ELF-1 (cell line): ENCODE data around the gene EXD3.

Experiments used
- DNase-seq: peaks from one replicate; pipeline ENCODE4 v3.0.0-alpha.2; 2016; ENCODE audit warnings: low read depth, low spot score

The EXD3 gene

GRCh38 chr9:137294681-137295237, 128.2 kb downstream of the EXD3 start:
- no peak for DNase-seq

GRCh38 chr9:137294091-137294680, 128.8 kb downstream of the EXD3 start:
- no peak for DNase-seq

GRCh38 chr9:137293482-137294090, 129.4 kb downstream of the EXD3 start:
- DNase-seq = no peak

GRCh38 chr9:137293094-137293481, 129.9 kb downstream of the EXD3 start:
- no peak for DNase-seq

GRCh38 chr9:137286975-137287383, 136.0 kb downstream of the EXD3 start:
- peak; percentile 83 for DNase-seq

- peak; percentile 52 for DNase-seq
Measured at GRCh38 chr9:137281345-137282116, 141.4 kb downstream of the EXD3 start.

- peak; percentile 37 for DNase-seq
Measured at GRCh38 chr9:137280474-137281344, 142.3 kb downstream of the EXD3 start.

- DNase-seq = no peak
Measured at GRCh38 chr9:137279741-137280473, 143.1 kb downstream of the EXD3 start.

- DNase-seq = peak; percentile 30
Measured at GRCh38 chr9:137278721-137279711, 143.9 kb downstream of the EXD3 start.

GRCh38 chr9:137278061-137278701, 144.8 kb downstream of the EXD3 start:
- no peak for DNase-seq

- DNase-seq = peak; percentile 76
Measured at GRCh38 chr9:137277329-137278041, 145.5 kb downstream of the EXD3 start, which contains the start of gene TOR4A. Gene TOR4A (plus strand): TSS chr9:137277726. CDS start chr9:137278690, 964 bp downstream.

GRCh38 chr9:137276473-137277328, 146.3 kb downstream of the EXD3 start:
- peak; percentile 60 for DNase-seq

- DNase-seq = no peak
Measured at GRCh38 chr9:137275588-137276472, 147.1 kb downstream of the EXD3 start.

- no peak for DNase-seq
Measured at GRCh38 chr9:137275203-137275587, 147.8 kb downstream of the EXD3 start.

- no peak for DNase-seq
Measured at GRCh38 chr9:137273611-137274320, 149.2 kb downstream of the EXD3 start.

- DNase-seq = no peak
Measured at GRCh38 chr9:137273095-137273490, 149.9 kb downstream of the EXD3 start.
